ENCODE measurements around the gene CHMP4A.
"Not testable (repeated sequence)": the region's sequence is repeated elsewhere in the genome, so short reads cannot be mapped to it uniquely, and the experiment has no call there.

DNA sequence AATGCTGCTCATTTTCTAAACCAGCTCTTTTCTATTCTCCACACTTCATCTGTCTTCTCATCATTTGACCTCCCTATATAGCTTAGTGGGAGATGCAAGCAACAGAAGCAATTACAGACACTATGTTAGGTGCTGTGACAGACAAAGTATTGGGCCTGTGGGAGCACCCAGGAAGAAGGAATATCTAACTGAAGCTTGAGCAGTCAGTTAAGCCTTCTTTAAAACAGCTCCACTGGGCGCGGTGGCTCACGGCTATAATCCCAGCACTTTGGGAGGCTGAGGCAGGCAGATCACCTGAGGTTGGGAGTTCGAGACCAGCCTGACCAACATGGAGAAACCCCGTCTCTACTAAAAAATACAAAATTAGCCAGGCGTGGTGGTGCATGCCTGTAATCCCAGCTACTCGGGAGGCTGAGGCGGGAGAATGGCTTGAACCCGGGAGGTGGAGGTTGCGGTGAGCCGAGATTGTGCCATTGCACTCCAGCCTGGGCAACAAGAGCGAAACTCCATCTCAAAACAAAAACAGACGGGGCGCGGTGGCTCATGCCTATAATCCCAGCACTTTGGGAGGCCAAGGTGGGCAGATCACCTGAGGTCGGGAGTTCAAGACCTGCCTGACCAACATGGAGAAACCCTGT, 9.9 kb downstream of the CHMP4A start:
- TF ChIP-seq, protein P1, sequence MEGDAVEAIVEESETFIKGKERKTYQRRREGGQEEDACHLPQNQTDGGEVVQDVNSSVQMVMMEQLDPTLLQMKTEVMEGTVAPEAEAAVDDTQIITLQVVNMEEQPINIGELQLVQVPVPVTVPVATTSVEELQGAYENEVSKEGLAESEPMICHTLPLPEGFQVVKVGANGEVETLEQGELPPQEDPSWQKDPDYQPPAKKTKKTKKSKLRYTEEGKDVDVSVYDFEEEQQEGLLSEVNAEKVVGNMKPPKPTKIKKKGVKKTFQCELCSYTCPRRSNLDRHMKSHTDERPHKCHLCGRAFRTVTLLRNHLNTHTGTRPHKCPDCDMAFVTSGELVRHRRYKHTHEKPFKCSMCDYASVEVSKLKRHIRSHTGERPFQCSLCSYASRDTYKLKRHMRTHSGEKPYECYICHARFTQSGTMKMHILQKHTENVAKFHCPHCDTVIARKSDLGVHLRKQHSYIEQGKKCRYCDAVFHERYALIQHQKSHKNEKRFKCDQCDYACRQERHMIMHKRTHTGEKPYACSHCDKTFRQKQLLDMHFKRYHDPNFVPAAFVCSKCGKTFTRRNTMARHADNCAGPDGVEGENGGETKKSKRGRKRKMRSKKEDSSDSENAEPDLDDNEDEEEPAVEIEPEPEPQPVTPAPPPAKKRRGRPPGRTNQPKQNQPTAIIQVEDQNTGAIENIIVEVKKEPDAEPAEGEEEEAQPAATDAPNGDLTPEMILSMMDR (IDR thresholded peaks at IDR 0.05): not testable (repeated sequence)
- TF ChIP-seq POLR2A (IDR thresholded peaks at IDR 0.05): not testable (repeated sequence)
